Ascending aorta (tissue), 2 donors: Measurements from ENCODE around the gene CAMTA1. TPM values are rescaled to one million over a fixed set of nuclear protein-coding genes. Genes with fewer than 3 reads are reported as not detected.
"Not testable (repeated sequence)": the region's sequence is repeated elsewhere in the genome, so short reads cannot be mapped to it uniquely, and the experiment has no call there.

Experiments
- DNase-seq, 2 donors: peaks; one replicate each; pipeline ENCODE4 v3.0.0-alpha.2; 2019; ENCODE audit warnings: low spot score in 2 of 2
- H3K27ac ChIP-seq, 2 donors: fragments of 200-600 bp; sonication (generic); one replicate each; pipeline ENCODE4 v1.5.1; 2016 to 2017; ENCODE audit warnings: mild to moderate bottlenecking in 1 of 2
- H3K27me3 ChIP-seq: fragments of 200-600 bp; sonication (generic); one replicate; pipeline ENCODE4 v1.5.1; 2017
- H3K36me3 ChIP-seq, 2 donors: fragments of 200-600 bp; sonication (generic); one replicate each; pipeline ENCODE4 v1.5.1; 2016
- H3K4me1 ChIP-seq, 2 donors: fragments of 200-600 bp; sonication (generic); one replicate each; pipeline ENCODE4 v1.5.1; 2016 to 2017; ENCODE audit warnings: mild to moderate bottlenecking in 1 of 2
- H3K4me3 ChIP-seq, 2 donors: fragments of 200-600 bp; sonication (generic); one replicate each; pipeline ENCODE4 v1.5.1; 2016 to 2017; ENCODE audit warnings: mild to moderate bottlenecking in 1 of 2
- H3K9me3 ChIP-seq, 2 donors: fragments of 200-600 bp; sonication (generic); one replicate each; pipeline ENCODE4 v1.5.1; 2016
- CTCF ChIP-seq, 3 experiments: fragments of 200-600 bp in 2 of 3; fragments of 450-650 bp in 1 of 3; sonication (generic) in 2 of 3; IDR thresholded peaks; one replicate each; pipeline ENCODE4 v1.5.1; 2016 to 2019; ENCODE audit warnings: antibody characterized with exemption in 3 of 3, mild to moderate bottlenecking in 1 of 3, moderate library complexity in 1 of 3
- intact Hi-C: fragments of 100-400 bp; cut with DNase I; formaldehyde crosslinking; loops from one replicate; pipeline ENCODE4 v1.15.1; 2023
- total RNA-seq: library from RNA; depleted of rRNA; stranded (reverse); fragments of >200 nt; gene quantifications from one replicate; pipeline ENCODE4 v1.1.0, GENCODE V29; 2016

Gene CAMTA1
- total RNA-seq, 1 donor from 2014 or later: 53.3 TPM

DNA sequence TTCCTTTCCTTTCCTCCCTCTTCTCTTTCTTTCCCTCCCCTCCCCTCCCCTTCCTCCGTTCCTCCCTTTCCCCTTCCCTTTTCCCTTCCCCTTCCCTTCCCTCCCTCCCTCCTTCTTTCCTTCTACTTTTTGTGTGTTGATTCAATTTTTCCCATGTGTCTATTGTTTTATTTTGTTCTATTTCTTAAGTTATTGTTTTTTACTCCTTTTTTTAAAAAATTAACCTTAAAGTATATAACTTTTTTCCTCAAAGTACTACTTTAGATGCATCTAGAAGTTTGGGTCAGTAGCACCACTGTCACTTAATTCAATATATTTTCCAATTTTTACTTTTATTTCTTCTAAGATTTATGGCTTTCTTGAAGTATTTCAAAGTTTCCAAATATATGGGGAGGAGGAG, 537.7 kb downstream of the CAMTA1 start:
- Histone ChIP-seq H3K36me3 (no peaks in the 10 kb centered on the region), H3K27ac (no peak overlapping the region), H3K27me3 (no peaks in the 10 kb centered on the region), H3K4me3 (no peak overlapping the region), H3K9me3 (no peaks in the 10 kb centered on the region), H3K4me1 (no peaks in the 10 kb centered on the region)
- intact Hi-C loops: no loop called here
- TF ChIP-seq CTCF (IDR thresholded peaks at IDR 0.05): no peak
- DNase-seq: no peak

DNA sequence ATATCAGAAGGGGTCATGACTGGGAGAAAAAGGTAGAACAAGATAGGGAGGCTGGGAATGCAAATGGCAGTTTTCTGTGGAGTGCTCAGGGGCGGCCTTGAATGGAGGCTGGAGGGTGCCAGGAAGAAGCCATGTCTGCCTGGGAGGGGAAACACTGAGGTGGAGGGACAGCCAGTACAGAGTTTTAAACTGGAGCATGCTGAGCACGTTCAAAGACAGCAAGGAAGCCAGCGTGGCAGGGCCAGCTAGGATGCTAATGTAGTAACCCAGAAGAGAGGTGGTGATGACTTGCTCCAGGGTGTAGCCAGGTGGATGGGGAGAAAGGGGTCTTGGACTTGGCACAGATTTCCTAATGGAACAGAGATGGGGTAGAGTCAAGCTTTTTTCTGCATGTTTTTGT, 540.0 kb downstream of the CAMTA1 start:
- no peaks in the 10 kb centered on the region for H3K36me3 ChIP-seq
- DNase-seq: no peak
- no peaks in the 10 kb centered on the region for H3K27me3 ChIP-seq
- H3K4me3 ChIP-seq: no peak overlapping the region
- intact Hi-C loops: no loop called here
- H3K4me1 ChIP-seq: no peaks in the 10 kb centered on the region
- H3K27ac ChIP-seq: no peak overlapping the region
- no peak for TF ChIP-seq CTCF (IDR thresholded peaks at IDR 0.05)
- H3K9me3 ChIP-seq: no peaks in the 10 kb centered on the region

DNA sequence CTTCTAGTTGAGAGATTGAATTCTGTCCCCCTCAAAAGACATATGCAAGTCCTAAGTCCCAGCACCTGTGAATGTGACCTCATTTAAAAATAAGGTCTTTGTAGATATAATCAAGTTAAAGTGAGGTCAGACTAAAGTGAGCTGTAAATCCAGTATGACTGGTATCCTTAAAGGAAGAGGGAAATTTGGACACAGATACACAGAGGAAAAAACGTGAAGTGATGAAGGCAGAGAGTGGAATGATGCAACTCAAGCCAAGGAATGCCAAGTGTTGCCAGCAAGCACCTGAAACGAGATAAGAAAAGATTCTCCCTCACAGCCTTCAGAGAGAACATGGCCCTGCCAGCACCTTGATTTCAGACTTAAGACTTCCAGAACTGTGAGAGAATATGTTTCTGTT, 541.1 kb downstream of the CAMTA1 start:
- no peak for DNase-seq
- Histone ChIP-seq H3K9me3 (no peaks in the 10 kb centered on the region), H3K27me3 (no peaks in the 10 kb centered on the region), H3K36me3 (no peaks in the 10 kb centered on the region), H3K27ac (no peak overlapping the region), H3K4me1 (no peaks in the 10 kb centered on the region), H3K4me3 (no peak overlapping the region)
- TF ChIP-seq CTCF (IDR thresholded peaks at IDR 0.05): no peak
- intact Hi-C loops: no loop called here

GRCh38 chr1:7327849-7328248, 542.6 kb downstream of the CAMTA1 start:
- Histone ChIP-seq H3K9me3 (no peaks in the 10 kb centered on the region), H3K36me3 (no peaks in the 10 kb centered on the region), H3K27ac (no peak overlapping the region), H3K4me3 (no peak overlapping the region), H3K4me1 (no peaks in the 10 kb centered on the region), H3K27me3 (no peaks in the 10 kb centered on the region)
- intact Hi-C loops: no loop called here
- no peak for TF ChIP-seq CTCF (IDR thresholded peaks at IDR 0.05)
- no peak for DNase-seq

- no peak for DNase-seq
Measured at GRCh38 chr1:7329868-7330615, 544.8 kb downstream of the CAMTA1 start.

GRCh38 chr1:7330726-7331125, 545.5 kb downstream of the CAMTA1 start:
- H3K4me1 ChIP-seq, H3K36me3 ChIP-seq, H3K4me3 ChIP-seq, H3K27me3 ChIP-seq, H3K27ac ChIP-seq, intact Hi-C loops, H3K9me3 ChIP-seq, DNase-seq: not testable (repeated sequence)

More at GRCh38 chr1:7329868-7330615, 544.8 kb downstream of the CAMTA1 start:
- Histone ChIP-seq H3K36me3 (no peaks in the 10 kb centered on the region), H3K9me3 (no peaks in the 10 kb centered on the region), H3K4me1 (no peaks in the 10 kb centered on the region), H3K27me3 (no peaks in the 10 kb centered on the region), H3K27ac (no peak overlapping the region), H3K4me3 (no peak overlapping the region)
- intact Hi-C loops: no loop called here
- no peak for TF ChIP-seq CTCF (IDR thresholded peaks at IDR 0.05)
